Activated CD8-positive, alpha-beta T cell treated with anti-CD3 and anti-CD28 coated beads, Interleukin-2, amount 10 ng/mL, durations not matched to agents 7 days and 5 days (primary cell): ENCODE data around the gene GIMD1. TPM values are rescaled to one million over a fixed set of nuclear protein-coding genes. Genes with fewer than 3 reads are reported as not detected.

Experiments
- ATAC-seq: fragments of 150-1000 bp; cut with Tn5 transposase; one replicate; pipeline ENCODE4 v1.10.0; 2021; ENCODE audit warnings: moderate library complexity
- CTCF ChIA-PET: fragments of 350-600 bp; sonication (Branson Sonifier 250); formaldehyde crosslinking; loops from one replicate; lab custom pipeline; 2021; ENCODE audit warnings: antibody characterized with exemption; lab: Charles Lee
- POLR2A ChIA-PET: fragments of 350-600 bp; sonication (Branson Sonifier 250); formaldehyde crosslinking; loops from one replicate; lab custom pipeline; 2021; ENCODE audit warnings: antibody characterized with exemption; lab: Charles Lee
- DNase-seq: peaks from one replicate; pipeline ENCODE4 v3.0.0-alpha.2; 2020
- H3K27ac Mint-ChIP-seq: one replicate; pipeline ENCODE4 v1.8.0; 2021; ENCODE audit warnings: mild to moderate bottlenecking, mixed read lengths
- H3K27me3 Mint-ChIP-seq: one replicate; pipeline ENCODE4 v1.8.0; 2021; ENCODE audit warnings: low read depth, mixed read lengths
- H3K36me3 Mint-ChIP-seq: one replicate; pipeline ENCODE4 v1.8.0; 2021; ENCODE audit warnings: low read depth, mixed read lengths
- H3K4me1 Mint-ChIP-seq: one replicate; pipeline ENCODE4 v1.8.0; 2021; ENCODE audit warnings: low read depth, mixed read lengths
- H3K4me3 Mint-ChIP-seq: one replicate; pipeline ENCODE4 v1.8.0; 2021; ENCODE audit warnings: mild to moderate bottlenecking, mixed read lengths
- H3K9me3 Mint-ChIP-seq: one replicate; pipeline ENCODE4 v1.8.0; 2022; ENCODE audit warnings: mixed read lengths; ENCODE audit not compliant: insufficient read depth
- total RNA-seq, 2 experiments: library from RNA; stranded (reverse); gene quantifications; one replicate each; pipeline ENCODE4 v1.2.3, GENCODE V29; 2021

The GIMD1 gene
- total RNA-seq, 2 experiments from 2014 or later, result not detected

- Mint-ChIP-seq H3K36me3 (peaks cover 53% of the 10 kb centered on the region), H3K27me3 (no peaks in the 10 kb centered on the region), H3K4me3 (no peak overlapping the region), H3K27ac (no peak overlapping the region), H3K4me1 (peaks cover 10% of the 10 kb centered on the region), H3K9me3 (no peaks in the 10 kb centered on the region)
- no peak for DNase-seq
- no peak for ATAC-seq
- ChIA-PET POLR2A (no interaction called here), CTCF (interaction anchor here (1.1 kb wide), 1 partner anchor 16 kb away, joined by 3 read pairs; no protein-coding TSS in a partner anchor)
Measured at GRCh38 chr4:106344647-106344970, 24.0 kb downstream of the GIMD1 start.

GRCh38 chr4:106343865-106344646, 24.5 kb downstream of the GIMD1 start:
- Mint-ChIP-seq H3K4me3 (no peak overlapping the region), H3K9me3 (peaks cover 4% of the 10 kb centered on the region), H3K27ac (no peak overlapping the region), H3K27me3 (no peaks in the 10 kb centered on the region), H3K36me3 (peaks cover 54% of the 10 kb centered on the region), H3K4me1 (peaks cover 12% of the 10 kb centered on the region)
- ChIA-PET CTCF (interaction anchor here (1.1 kb wide), 1 partner anchor 16 kb away, joined by 3 read pairs; no protein-coding TSS in a partner anchor), POLR2A (no interaction called here)
- no peak for DNase-seq
- no peak for ATAC-seq

- DNase-seq (no peak), ATAC-seq (no peak)
- Mint-ChIP-seq H3K4me1 (peaks cover 12% of the 10 kb centered on the region), H3K27ac (no peak overlapping the region), H3K4me3 (no peak overlapping the region), H3K36me3 (peaks cover 75% of the 10 kb centered on the region), H3K27me3 (no peaks in the 10 kb centered on the region), H3K9me3 (peaks cover 16% of the 10 kb centered on the region)
- ChIA-PET POLR2A (no interaction called here), CTCF (no interaction called here)
Measured at GRCh38 chr4:106340774-106341173, 27.8 kb downstream of the GIMD1 start.

GRCh38 chr4:106339431-106339830, 29.1 kb downstream of the GIMD1 start:
- CTCF ChIA-PET, result no interaction called here
- H3K27me3 Mint-ChIP-seq, result no peaks in the 10 kb centered on the region
- ATAC-seq, result no peak
- no peak overlapping the region for H3K4me3 Mint-ChIP-seq
- POLR2A ChIA-PET, result interaction anchor here (2.0 kb wide), 1 partner anchor 24 kb away, joined by 4 read pairs; the partner anchor contains the start of genes AIMP1 and TBCK
- H3K36me3 Mint-ChIP-seq, result peaks cover 84% of the 10 kb centered on the region
- no peak overlapping the region for H3K27ac Mint-ChIP-seq
- peaks cover 16% of the 10 kb centered on the region for H3K9me3 Mint-ChIP-seq
- no peak for DNase-seq
- H3K4me1 Mint-ChIP-seq, result peaks cover 12% of the 10 kb centered on the region

- Mint-ChIP-seq H3K9me3 (peaks cover 16% of the 10 kb centered on the region), H3K4me3 (no peak overlapping the region), H3K4me1 (peaks cover 12% of the 10 kb centered on the region), H3K36me3 (peaks cover 82% of the 10 kb centered on the region), H3K27ac (no peak overlapping the region), H3K27me3 (no peaks in the 10 kb centered on the region)
- DNase-seq, result no peak
- ATAC-seq, result no peak
- POLR2A ChIA-PET, result interaction anchor here (2.0 kb wide), 1 partner anchor 23 kb away, joined by 4 read pairs; the partner anchor contains the start of genes AIMP1 and TBCK
- CTCF ChIA-PET, result no interaction called here
Measured at GRCh38 chr4:106338671-106339070, 29.9 kb downstream of the GIMD1 start.

GRCh38 chr4:106337916-106338315, 30.7 kb downstream of the GIMD1 start:
- Mint-ChIP-seq H3K27me3 (no peaks in the 10 kb centered on the region), H3K36me3 (peaks cover 84% of the 10 kb centered on the region), H3K4me1 (peaks cover 12% of the 10 kb centered on the region), H3K4me3 (no peak overlapping the region), H3K27ac (no peak overlapping the region), H3K9me3 (peaks cover 16% of the 10 kb centered on the region)
- ChIA-PET POLR2A (no interaction called here), CTCF (no interaction called here)
- DNase-seq, result no peak
- ATAC-seq, result no peak

GRCh38 chr4:106336618-106337017, 32.0 kb downstream of the GIMD1 start:
- DNase-seq (no peak), ATAC-seq (no peak)
- no peak overlapping the region for H3K27ac Mint-ChIP-seq
- peaks cover 10% of the 10 kb centered on the region for H3K4me1 Mint-ChIP-seq
- H3K9me3 Mint-ChIP-seq, result peaks cover 16% of the 10 kb centered on the region
- H3K36me3 Mint-ChIP-seq, result peaks cover 78% of the 10 kb centered on the region
- no peaks in the 10 kb centered on the region for H3K27me3 Mint-ChIP-seq
- CTCF ChIA-PET, result no interaction called here
- POLR2A ChIA-PET, result no interaction called here
- no peak overlapping the region for H3K4me3 Mint-ChIP-seq

- peaks cover 72% of the 10 kb centered on the region for H3K36me3 Mint-ChIP-seq
- H3K9me3 Mint-ChIP-seq, result peaks cover 16% of the 10 kb centered on the region
- CTCF ChIA-PET, result no interaction called here
- H3K4me1 Mint-ChIP-seq, result peaks cover 2% of the 10 kb centered on the region
- ATAC-seq (no peak), DNase-seq (no peak)
- H3K27me3 Mint-ChIP-seq, result no peaks in the 10 kb centered on the region
- H3K27ac Mint-ChIP-seq, result no peak overlapping the region
- POLR2A ChIA-PET, result no interaction called here
- H3K4me3 Mint-ChIP-seq, result no peak overlapping the region
Measured at GRCh38 chr4:106334741-106335470, 33.7 kb downstream of the GIMD1 start.

DNA sequence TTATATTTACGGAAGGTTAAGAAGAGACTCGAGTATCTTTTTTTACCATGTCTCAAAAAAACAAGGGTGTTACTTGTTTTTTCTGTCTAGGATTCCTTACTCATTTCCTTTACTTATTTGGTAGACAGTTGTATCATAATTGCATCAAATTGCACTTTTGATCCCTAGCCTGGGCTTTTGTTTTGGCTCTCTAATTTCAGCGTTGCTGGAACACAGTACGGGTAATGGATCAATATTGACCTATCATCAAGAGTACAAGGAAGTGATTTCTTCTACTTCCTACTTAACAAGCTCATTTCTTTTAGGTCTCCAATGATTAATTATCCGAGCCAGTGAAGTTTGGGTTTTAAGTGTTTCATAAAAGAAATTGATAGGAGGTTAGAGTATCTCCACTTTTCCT, 35.4 kb downstream of the GIMD1 start:
- POLR2A ChIA-PET, result no interaction called here
- peaks cover 68% of the 10 kb centered on the region for H3K36me3 Mint-ChIP-seq
- CTCF ChIA-PET, result interaction anchor here (0.6 kb wide), 1 partner anchor 1061 kb away, joined by 3 read pairs; no protein-coding TSS in a partner anchor
- H3K9me3 Mint-ChIP-seq, result peaks cover 12% of the 10 kb centered on the region
- H3K4me1 Mint-ChIP-seq, result no peaks in the 10 kb centered on the region
- DNase-seq (no peak), ATAC-seq (no peak)
- no peak overlapping the region for H3K4me3 Mint-ChIP-seq
- no peak overlapping the region for H3K27ac Mint-ChIP-seq
- no peaks in the 10 kb centered on the region for H3K27me3 Mint-ChIP-seq

DNA sequence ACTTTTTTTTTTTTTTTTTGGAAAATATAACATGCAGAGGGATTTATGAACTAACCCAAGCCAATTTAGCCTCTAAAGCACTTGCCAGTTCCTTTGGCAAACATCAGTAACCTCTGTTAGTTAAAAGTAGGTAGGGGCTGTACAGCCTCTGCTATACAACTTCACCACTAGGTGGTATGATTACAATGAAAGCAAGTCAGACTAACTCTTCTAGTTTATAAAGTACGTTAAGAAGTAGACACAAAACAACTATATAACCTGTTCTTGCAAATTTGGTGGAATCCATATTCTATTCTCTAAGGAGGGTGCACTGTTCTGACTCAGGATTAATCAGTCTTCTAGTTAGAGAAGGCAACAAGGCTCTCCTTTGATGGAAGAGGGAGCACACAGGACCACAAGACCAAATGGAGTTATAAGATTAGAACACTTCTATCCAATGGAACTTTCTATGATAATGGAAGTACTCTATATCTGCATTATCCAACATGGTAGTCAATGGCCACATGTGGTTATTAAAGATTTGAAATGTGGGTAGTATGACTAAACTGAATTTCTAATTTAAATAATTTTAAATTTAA, 39.4 kb downstream of the GIMD1 start:
- no peaks in the 10 kb centered on the region for H3K27me3 Mint-ChIP-seq
- peaks cover 52% of the 10 kb centered on the region for H3K36me3 Mint-ChIP-seq
- no peaks in the 10 kb centered on the region for H3K9me3 Mint-ChIP-seq
- DNase-seq, result no peak
- no peak overlapping the region for H3K27ac Mint-ChIP-seq
- no peaks in the 10 kb centered on the region for H3K4me1 Mint-ChIP-seq
- CTCF ChIA-PET, result interaction anchor here (1.0 to 1.4 kb wide), 4 partner anchors 19 to 63 kb away, joined by 4 to 7 read pairs (median 4); no protein-coding TSS in a partner anchor
- POLR2A ChIA-PET, result interaction anchor here (2.3 kb wide), 1 partner anchor 14 kb away, joined by 10 read pairs; the partner anchor contains the start of genes AIMP1 and TBCK
- H3K4me3 Mint-ChIP-seq, result no peak overlapping the region
- ATAC-seq, result peak; percentile 86

- no peaks in the 10 kb centered on the region for H3K9me3 Mint-ChIP-seq
- H3K36me3 Mint-ChIP-seq, result peaks cover 40% of the 10 kb centered on the region
- H3K27ac Mint-ChIP-seq, result no peak overlapping the region
- no peak for DNase-seq
- no peaks in the 10 kb centered on the region for H3K27me3 Mint-ChIP-seq
- H3K4me3 Mint-ChIP-seq, result no peak overlapping the region
- CTCF ChIA-PET, result no interaction called here
- POLR2A ChIA-PET, result no interaction called here
- H3K4me1 Mint-ChIP-seq, result no peaks in the 10 kb centered on the region
- no peak for ATAC-seq
Measured at GRCh38 chr4:106325800-106326199, 42.8 kb downstream of the GIMD1 start.
